Stimulated activated CD4-positive, alpha-beta T cell treated with anti-CD3 and anti-CD28 coated beads, Interleukin-4, amount 100 ng/mL, for 1 hour (primary cell): ENCODE measurements around the gene JAKMIP1.
A peak's percentile ranks its signal among the peaks of the same experiment; 100 is the strongest.

Source experiments
- DNase-seq: peaks from one replicate; pipeline ENCODE4 v3.0.0-alpha.2; 2020

Gene JAKMIP1

DNA sequence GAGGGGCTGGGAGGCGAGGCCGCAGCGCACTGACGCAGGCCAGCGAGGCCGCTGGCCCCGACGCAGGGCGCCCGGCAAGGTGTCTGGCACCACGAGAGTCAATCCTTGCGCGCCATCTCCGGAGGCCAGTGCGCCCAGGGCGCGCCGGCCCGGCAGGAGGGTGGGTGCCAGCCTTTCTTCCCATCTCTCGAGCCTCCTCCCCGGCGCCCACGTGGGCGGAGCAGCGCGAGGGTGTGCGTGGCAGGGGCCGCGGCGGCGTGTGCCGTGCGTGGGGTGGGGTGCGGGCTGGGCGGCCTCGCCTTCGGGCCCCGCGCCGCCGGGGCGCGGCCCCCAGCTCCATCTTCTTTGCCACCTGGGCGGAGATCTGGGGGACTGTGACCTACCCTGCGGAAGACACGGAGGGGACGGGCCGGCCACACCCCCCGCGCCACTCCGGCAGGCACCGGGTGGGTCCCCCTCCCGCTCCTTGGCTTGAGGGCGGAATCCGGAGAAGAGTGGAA is 877 bp downstream of the JAKMIP1 start:
- peak; percentile 19 for DNase-seq

GRCh38 chr4:6198768-6199421 is 1.5 kb downstream of the JAKMIP1 start:
- peak; percentile 17 for DNase-seq

- peak; percentile 41 for DNase-seq
These were observed 2.1 kb downstream of the JAKMIP1 start for GRCh38 chr4:6198278-6198677.

DNA sequence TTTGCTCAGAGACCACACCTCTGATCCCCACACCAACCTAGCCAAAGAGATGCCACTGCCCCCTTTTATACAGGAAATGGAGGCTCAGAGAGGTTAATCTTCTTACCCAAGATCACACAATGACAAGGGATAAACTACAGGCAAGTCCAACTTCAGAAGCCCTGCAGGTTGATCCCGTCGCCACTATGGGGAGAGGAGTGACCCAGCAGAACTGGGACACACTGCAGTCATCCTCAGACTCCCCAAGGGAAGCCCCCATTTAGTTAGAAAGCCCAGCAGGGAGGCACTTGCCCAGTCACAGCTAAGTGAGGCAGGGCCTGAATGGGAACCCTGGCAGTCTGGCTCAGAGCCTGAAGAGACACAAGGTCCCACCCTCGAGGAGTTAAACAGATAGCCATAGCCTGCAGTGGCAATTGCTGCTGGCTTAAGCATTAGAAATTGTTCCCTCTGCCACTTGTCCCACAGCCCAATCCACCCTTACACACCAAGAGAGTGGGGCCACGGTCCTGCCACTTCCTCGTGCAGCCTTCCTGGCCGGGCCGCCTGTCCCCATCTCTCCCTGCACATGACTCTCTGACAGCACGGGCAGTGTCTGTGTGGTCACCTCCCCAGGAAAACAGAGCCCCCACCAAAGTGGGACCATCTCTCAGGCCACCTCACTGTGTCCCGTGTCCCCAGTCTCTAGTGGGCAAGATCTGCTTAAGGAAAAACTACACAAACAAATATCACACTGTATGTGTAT is 2.7 kb downstream of the JAKMIP1 start:
- no peak for DNase-seq

DNA sequence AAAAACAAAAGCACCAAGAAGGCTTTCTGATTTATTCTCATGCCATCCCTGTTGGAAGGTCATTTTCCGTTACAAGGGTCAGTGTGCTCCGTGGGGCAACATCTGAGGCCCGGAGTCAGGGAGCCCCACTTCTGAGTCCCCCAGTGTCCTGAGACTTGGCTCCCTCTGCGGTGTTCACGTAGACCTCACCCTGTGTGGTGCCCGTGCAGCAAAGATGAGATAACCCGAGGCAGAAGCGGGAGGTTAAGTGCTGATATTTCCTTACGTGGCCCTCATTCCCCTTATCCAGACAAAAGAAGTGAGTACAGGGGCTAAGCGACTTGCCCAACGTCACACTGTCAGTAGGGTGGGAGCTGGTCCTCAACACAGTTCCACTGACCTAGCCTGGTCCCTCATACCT is 3.5 kb downstream of the JAKMIP1 start:
- no peak for DNase-seq

GRCh38 chr4:6196324-6196723 is 4.0 kb downstream of the JAKMIP1 start:
- DNase-seq = no peak

- DNase-seq = no peak
These were observed 4.6 kb downstream of the JAKMIP1 start for GRCh38 chr4:6195602-6196319.

DNA sequence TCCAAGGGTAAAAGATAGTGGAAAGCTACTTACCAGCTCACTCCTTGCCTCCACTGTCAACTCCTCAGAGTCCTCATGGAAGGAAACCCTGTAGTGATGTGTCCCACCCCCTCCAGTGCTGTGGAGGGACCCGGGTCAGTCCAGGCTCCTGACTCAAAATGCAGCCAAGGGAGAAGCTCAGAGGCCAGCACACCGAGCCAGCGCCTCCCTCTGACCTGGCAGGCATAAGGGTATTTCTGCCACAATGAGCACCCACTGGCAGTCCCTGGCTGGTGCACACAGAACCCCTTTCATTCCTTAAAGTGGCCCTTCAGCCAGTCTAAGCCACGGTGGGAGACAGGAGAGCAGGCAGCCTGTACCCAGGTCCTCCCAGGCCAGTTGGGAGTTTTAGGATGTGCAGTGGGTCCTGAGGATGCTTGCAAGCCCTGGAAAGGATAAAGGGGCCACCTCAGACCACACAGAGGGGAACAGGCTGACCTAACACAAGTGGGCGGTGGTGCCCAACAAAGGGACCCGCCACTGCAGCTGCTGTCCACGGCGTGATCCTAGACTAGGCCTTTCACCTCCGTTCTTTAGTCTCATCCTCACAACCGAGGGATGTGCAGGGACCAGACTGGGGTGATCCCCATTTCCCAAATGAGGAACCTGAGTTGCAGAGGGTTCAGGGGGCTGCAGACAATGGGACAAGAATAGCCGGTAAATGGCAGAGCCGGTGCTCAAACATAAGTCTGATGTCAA is 5.7 kb downstream of the JAKMIP1 start:
- no peak for DNase-seq

- no peak for DNase-seq
These were observed 7.0 kb downstream of the JAKMIP1 start for GRCh38 chr4:6193399-6193798.

- DNase-seq = no peak
These were observed 8.1 kb downstream of the JAKMIP1 start for GRCh38 chr4:6192245-6192644.

GRCh38 chr4:6191448-6192130 is 8.8 kb downstream of the JAKMIP1 start:
- no peak for DNase-seq

- DNase-seq = no peak
These were observed 9.9 kb downstream of the JAKMIP1 start for GRCh38 chr4:6190486-6190885.

DNA sequence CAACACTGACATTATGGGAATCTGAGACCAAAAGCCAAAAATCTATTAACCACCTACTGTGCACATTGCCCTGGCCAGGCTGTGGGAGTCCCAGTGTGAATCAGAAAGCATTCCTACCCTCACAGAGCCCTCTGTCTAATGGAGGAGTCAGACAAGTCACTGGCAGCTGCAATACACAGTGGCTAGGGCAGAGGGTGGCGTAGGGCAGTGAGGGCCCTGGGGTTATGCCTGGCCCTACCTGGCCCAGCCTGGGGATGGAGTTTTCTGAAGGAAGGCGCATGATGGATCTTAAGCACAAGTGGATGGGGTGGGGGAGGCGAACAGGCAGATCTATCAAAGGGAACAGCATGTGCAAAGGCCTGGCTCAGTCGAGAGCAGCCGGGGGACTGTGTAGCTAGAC is 10.8 kb downstream of the JAKMIP1 start:
- DNase-seq = no peak

DNA sequence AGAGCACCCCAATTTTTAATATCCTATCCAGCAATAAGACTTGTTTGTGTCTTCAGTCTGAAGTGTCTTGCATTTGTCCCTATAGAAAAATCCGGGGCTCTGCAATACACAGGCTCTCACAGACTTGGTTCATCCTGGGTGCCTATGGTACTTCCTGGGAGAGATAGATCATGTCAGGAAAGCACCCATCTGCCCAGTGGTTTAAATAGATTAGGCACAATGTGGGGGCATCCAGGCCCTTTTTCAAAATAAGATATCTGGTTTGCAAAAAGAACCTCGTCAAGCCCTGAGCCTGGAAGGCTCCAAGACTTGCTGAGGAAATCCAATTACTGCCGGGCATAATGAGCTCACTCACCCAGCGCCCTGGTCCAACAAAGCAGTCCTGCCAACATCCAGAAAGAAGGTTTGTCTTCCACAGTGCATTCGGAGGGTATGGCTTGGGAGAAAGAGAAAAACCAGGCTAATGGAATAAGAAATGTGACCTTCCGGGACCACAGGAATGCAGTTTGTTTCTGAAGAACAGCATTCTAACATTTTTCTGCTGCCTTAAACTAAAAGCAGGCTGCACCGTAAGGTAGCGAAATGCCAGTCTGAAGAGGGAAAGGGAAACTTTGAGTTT is 11.6 kb downstream of the JAKMIP1 start:
- no peak for DNase-seq

GRCh38 chr4:6184169-6184568 is 16.2 kb downstream of the JAKMIP1 start:
- no peak for DNase-seq

DNA sequence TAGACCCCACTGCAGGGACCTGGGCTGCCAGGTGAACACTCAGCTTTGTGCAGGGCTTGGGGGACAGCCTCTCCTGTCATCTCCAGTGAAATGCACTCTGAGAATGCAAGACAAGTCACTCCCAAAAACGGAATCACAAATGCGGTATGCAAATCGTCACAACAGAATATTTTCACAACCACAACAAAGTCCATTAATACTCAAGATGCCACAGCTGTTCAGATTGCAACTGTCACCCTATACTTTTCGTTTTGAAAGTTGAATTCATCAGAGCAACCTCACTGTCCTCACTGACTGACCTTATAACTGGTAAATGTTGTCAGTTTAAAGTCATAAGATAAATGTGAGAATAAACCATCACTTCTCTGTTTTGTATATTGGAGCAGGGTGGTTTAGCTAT is 16.6 kb downstream of the JAKMIP1 start:
- no peak for DNase-seq

GRCh38 chr4:6182376-6183280 is 17.7 kb downstream of the JAKMIP1 start:
- DNase-seq = no peak

DNA sequence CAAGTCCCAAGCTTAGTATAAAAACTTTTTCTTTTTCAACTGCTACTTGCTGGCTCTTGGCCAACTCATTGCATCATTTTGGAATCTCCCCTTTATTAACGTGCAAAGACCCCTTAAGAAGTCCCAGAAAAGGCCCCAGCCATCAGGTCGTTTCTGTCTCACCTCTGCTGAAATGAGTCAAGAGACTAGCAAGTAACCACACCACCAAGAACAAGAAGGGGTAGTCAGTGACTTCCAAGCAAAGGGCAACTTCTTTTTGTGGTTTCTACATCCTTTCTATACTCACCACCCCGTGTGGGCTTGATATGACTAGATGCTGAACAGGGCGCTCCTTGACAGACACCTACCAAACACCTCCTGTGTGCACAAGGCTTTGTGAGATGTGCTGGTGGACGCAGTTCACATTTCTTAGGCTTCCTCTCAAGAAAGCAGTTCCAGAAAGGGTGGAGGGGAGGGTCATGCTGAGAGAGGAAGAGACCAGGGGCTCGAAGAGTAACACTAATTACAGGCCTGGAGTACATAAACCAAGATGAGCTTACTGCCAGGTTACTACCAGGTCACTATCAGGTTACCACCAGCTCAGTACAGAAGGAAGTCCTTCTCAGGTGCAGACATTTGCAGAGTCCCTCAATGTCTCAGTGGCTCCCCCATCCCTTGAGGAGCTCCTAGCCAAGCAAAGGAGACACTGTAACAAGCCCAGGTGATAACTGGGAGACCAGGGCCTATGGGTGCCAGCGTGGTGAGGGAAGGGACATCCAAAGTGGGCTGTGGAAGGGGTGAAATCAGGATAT is 19.3 kb downstream of the JAKMIP1 start:
- DNase-seq = peak; percentile 30

GRCh38 chr4:6179362-6179761 is 21.0 kb downstream of the JAKMIP1 start:
- DNase-seq = no peak

DNA sequence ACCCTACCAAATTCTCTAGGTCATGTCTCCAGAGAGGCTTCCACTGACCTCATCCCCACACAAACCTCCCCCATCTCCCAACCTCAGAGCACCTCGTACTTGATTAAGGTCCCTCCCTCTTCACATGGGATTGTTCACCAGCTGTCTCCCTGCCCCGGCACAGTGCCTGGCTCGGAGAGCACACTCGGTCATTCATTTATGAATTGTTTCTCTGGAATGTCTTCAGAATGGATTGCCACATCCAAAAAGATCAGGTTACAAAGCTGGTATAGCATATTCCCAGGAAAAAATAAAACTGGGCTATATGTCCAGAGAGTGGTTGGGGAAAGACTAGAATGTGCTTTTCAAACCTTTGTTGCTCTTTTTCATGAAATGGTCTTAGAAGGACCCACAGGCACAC is 21.6 kb downstream of the JAKMIP1 start:
- no peak for DNase-seq
